ENCODE data around the gene TPBGL. TPM values are rescaled to one million over a fixed set of nuclear protein-coding genes. Genes with fewer than 3 reads are reported as not detected.

TPBGL gene
- total RNA-seq, 1 experiment from 2014 or later = 2.7 TPM

Other genes with a start within 250 kb of the TPBGL start
- 0.05 TPM in 1 of 2 replicates, not detected in the other for gene OR2AT4, start 143.9 kb upstream of the TPBGL start, total RNA-seq (2014; rRNA removed; shearing (Covaris generic))
- gene SLCO2B1, start 89.7 kb upstream of the TPBGL start, total RNA-seq (2014; rRNA removed; shearing (Covaris generic)) = 0.13 TPM in 1 of 2 replicates, not detected in the other
- 27.7 and 30.7 TPM in 2 replicates for gene ARRB1, start 110.9 kb downstream of the TPBGL start, total RNA-seq (2014; rRNA removed; shearing (Covaris generic))
- gene RPS3, start 158.7 kb downstream of the TPBGL start, total RNA-seq (2014; rRNA removed; shearing (Covaris generic)) = 3,453 and 4,098 TPM in 2 replicates
- 0.08 and 0.24 TPM in 2 replicates for gene KLHL35, start 192.4 kb downstream of the TPBGL start, total RNA-seq (2014; rRNA removed; shearing (Covaris generic))